HG03108 (cell line): Measurements from ENCODE around the gene HSBP1.

ENCODE experiments used
- ATAC-seq: cut with Tn5 transposase; IDR thresholded peaks from one replicate; pipeline ENCODE4 v1.9.1; 2021; ENCODE audit warnings: moderate library complexity; ENCODE audit not compliant: unreplicated experiment

Gene HSBP1

DNA sequence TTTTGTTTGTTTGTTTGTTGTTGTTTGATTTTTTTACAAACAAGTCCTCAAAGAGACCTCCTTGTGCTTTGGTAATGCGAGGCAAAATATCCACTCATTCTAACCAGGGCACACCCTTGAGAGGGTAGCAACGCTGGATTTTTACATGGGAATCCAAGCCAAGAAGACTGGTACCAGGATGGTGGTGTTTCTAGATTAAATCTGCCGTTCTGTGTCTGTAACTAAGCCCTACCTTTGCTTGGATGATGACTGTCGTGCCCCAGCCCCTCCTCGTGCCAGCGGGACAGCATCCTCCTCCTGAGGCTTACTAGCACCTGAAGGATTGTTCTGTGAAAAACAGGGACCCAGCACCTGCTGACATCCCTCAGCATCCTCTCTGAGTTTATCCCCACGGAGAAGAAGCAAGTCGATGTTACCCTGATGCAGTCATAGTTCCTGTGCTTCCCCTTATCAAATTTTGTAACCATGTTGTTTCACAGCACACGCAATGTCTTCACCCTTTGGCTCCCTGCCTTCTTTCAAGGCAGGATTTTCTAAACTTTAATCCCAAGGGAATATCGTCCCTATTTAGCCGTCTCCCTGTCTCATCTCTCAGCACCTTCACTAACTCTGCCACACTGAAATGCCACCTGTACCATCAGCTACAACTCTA is 5.1 kb upstream of the HSBP1 start:
- ATAC-seq = no peak

- ATAC-seq = no peak
Measured at GRCh38 chr16:83803811-83804210, 4.0 kb upstream of the HSBP1 start.

DNA sequence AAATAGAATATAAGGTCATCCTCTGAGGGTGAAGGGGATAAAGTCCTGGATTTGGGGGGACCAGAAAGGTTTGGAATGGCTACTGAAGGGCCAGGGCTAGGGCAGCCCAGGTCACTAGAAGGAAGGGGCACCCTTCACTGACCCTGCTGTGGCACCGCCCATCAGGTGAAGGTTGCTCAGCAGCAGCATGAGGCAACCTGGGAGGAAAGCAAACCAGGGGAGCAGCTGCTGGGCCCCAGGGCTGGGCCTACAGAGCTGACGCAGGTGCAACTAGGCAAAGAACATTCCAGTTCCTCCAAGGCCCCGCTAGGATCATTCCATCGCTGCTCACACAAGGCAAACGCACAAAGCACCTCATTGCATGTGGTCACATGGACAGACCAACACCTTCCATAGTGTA is 3.4 kb upstream of the HSBP1 start:
- no peak for ATAC-seq

DNA sequence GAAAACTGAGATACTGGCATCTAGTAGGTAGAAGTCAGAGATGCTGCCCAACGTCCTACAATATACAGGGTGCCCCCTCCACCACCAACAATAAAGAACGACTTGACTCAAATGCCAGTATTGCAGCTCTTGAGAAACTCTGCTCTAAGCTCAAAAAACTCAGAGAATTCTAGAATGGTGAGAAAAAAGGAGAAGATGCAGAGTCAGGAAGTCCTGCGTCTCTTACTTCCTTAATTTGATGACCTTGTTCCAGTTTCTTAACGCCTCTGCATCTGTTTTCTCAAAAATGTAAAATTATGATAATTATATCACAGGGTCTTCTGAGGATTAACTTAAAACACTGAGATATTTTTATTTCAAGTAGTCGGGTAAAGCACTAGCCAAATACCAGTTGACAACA is 1.7 kb upstream of the HSBP1 start:
- no peak for ATAC-seq

GRCh38 chr16:83806731-83807130 is 1.0 kb upstream of the HSBP1 start:
- ATAC-seq = no peak

DNA sequence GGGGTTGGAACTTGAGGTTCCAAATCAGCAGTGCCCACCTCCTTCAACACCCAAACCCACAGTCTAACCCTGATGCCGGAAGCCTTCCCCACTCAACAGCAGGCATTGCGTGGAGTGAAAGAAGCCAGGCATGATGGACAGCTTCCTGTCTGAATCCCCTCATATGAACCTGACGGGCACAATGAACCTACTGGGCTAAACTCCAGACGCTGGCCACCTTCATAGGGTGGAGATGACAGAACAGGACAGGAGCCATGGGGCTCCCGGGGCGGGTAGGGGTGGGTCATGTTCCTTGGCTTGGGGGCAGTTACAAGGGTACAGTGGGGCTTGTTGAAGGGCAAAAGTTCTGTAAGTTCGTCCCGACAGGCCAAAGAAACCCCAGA is 460 bp upstream of the HSBP1 start:
- no peak for ATAC-seq

DNA sequence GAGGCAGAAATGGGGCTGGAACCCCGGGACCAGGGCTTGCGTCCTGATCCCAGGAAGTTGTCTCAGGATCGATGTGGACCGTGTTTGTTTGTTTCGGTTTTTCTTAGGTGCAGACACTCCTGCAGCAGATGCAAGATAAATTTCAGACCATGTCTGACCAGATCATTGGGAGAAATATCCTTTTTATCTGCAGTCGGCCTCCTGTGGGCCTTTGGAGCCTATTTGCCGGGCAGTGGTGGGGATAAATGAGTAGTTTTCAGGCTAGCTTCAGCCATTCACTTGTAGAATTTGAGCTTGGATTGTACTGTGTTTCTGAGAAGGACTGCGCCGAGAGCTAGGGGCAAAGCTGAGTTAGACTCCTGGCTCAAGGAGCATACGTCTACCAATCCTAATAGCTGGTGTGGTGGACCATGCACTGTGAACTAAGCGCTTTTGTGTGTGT is 816 bp downstream of the HSBP1 start:
- ATAC-seq = no peak

DNA sequence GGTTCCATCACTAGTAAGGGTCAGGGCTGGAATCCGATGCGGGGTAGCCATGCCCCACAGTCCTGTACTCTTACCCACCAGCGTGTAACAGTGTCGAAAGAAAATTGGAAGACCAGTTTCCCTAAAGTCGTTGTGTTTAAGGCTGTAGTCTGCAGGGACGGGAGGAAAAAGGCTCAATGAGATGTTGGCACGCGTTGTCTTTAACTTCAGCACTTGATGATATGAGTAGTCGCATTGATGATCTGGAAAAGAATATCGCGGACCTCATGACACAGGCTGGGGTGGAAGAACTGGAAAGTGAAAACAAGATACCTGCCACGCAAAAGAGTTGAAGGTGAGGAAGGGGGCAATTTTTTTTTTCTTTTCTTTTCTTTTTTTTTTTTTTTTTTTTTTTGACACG is 1.3 kb downstream of the HSBP1 start:
- ATAC-seq = no peak

DNA sequence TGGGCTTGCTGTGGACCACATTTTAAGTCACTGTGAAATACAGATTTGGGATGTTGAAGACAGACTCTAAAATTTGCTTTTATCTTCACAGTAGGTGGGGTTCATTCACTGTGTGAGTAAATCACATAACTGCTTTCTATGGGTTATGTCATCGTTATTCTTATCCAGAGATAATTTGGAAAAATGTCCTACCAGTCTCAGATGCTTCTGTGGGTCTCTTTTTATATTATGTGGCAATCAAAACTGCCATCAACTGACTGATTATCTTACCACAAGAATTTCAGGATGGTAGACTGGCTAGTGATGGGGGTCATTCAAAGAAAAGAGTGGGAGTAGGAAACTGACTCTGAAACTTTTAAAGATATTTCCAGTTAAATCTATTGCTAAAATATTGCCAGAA is 3.1 kb downstream of the HSBP1 start:
- no peak for ATAC-seq

GRCh38 chr16:83813823-83814658 is 6.3 kb downstream of the HSBP1 start:
- ATAC-seq = no peak

DNA sequence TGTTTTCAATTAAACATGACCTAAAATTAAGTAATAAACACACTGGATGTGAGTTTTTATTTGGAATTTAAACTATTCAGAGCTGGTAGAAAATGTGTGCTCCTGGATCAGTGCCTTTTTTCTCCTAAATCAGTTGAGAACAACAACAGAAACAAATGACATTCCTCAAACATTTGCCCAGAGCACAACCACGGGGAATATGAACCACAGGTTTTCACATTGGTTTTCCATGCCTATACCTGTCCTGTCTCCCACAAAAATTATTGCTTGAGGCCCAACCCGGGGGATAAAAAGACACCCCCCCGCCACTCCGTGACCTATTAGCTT is 6.8 kb downstream of the HSBP1 start:
- no peak for ATAC-seq

DNA sequence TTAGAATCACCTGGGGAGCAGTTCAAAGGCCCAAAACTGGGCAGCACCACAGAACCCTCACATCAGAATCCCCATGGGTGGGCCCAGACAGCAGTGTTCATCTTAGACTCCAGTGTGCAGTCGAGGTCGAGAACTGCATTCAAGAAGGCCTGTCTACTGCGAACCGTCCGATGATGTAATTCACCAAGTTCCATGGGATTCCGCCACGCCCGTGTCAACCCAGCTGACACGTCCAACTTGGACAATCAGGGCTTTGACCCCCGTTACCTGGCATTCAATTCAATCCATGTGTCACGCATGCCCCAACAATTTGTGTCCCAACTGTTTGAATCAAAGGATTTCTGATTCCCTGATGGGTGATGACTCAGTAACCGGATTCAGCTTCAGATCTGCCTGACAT is 9.2 kb downstream of the HSBP1 start:
- ATAC-seq = no peak

- ATAC-seq = no peak
Measured at GRCh38 chr16:83818276-83818675, 10.5 kb downstream of the HSBP1 start.

- no peak for ATAC-seq
Measured at GRCh38 chr16:83819361-83819760, 11.6 kb downstream of the HSBP1 start.

- peak; percentile 63 for ATAC-seq
Measured at GRCh38 chr16:83826146-83826913, 18.6 kb downstream of the HSBP1 start.

DNA sequence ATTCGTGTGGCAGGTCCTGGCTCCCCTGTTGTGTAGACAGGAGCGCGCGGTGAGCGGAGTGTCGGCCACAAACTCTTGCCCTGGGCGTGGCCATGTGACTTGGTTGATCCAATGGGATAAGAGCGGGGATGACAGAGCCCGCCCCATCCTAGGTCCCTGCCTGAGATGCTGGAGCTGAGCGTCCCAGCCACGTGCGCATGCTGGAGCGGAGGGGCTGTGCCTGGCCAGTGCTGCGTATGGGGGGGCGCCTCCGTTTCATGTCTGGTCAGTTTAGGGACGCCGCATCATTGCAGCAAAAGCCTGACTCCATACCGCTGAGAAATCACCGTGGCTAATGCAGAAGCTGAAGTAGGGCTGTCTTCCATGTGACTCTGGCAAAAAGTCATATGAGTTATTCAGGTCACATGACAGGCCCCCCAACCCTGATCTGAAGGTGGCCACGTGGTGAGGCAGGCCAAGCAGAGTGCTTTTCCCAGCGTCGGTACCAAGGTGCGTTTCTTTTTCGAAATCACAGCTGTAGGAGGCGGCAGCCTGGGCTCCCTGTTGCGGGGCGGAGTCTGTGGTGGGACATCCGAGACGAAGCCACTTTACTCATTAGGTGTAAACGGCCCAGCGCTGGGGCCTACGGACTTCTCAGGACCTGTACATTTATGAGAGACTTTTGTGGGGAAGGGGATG is 22.5 kb downstream of the HSBP1 start:
- no peak for ATAC-seq

- ATAC-seq = no peak
Measured at GRCh38 chr16:83830769-83831455, 23.1 kb downstream of the HSBP1 start.

GRCh38 chr16:83831456-83831987 is 23.7 kb downstream of the HSBP1 start:
- ATAC-seq = no peak

DNA sequence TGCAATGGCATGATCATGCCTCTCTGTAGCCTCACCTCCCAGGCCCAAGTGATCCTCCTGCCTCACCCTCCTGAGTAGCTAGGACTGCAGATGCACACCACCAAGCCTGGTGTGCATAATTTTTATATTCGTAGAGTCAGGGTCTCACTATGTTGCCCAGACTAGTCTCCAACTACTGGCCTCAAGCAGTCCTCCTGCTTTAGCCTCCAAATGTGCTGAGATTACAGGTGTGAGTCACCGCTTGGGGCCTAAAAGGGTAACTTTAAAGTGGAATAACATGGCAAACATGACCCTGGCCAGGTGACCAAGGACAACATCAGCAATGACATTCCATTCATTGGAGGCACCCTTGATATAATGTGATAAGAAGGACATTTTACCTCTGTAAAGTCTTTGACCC is 26.1 kb downstream of the HSBP1 start:
- ATAC-seq = no peak
